ENCODE data around the gene MCM10.
"Not testable (repeated sequence)": the region's sequence is repeated elsewhere in the genome, so short reads cannot be mapped to it uniquely, and the experiment has no call there.

Gene MCM10

GRCh38 chr10:13221572-13221971 is 60.2 kb downstream of the MCM10 start:
- no peak for DNase-seq (ENCODE audit: low read depth in 2 of 2)

GRCh38 chr10:13222151-13222550 is 60.8 kb downstream of the MCM10 start:
- no peak for DNase-seq (ENCODE audit: low read depth in 2 of 2)

- no peak for DNase-seq (ENCODE audit: low read depth in 2 of 2)
Measured at GRCh38 chr10:13222566-13222965, 61.2 kb downstream of the MCM10 start.

GRCh38 chr10:13223241-13223640 is 61.9 kb downstream of the MCM10 start:
- DNase-seq (ENCODE audit: low read depth in 2 of 2), result no peak

DNA sequence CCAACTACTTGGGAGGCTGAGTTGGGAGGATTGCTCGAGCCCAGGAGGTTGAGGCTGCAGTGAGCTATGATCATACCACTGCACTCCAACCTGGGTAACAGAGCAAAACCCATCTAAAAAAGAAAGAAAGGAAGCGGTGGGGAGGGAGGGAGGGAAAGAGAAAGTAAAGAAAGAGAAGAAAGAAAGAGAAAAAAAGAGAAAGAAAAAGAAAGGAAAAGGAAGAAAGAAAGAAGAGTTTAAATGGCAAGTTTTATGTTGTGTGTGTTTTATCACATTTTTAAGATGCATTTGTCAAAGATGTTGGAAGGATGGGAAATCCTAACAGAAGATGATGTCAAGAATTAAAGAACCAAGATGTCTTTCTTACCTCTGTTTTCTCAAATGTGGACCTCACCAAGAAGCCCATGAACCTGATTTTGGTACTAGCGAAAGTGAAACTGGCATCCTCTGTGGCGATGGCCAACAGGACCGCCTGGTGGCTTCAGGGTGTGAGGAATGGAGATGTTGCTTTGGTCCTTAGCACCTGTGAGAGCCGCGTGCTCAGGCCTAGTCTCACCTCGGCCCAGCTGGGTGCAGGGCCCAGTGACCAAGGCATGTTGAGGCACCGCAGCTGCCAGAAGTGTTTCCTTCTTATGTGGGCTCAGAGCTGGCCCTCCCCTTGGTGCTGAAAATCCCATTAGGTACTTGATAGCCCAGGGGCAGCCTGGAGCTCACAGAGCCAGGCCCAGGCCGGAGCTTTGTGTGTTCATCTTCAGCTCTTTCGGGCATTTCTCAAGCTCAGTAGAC is 63.0 kb downstream of the MCM10 start:
- no peak for DNase-seq (ENCODE audit: low read depth in 2 of 2)

DNA sequence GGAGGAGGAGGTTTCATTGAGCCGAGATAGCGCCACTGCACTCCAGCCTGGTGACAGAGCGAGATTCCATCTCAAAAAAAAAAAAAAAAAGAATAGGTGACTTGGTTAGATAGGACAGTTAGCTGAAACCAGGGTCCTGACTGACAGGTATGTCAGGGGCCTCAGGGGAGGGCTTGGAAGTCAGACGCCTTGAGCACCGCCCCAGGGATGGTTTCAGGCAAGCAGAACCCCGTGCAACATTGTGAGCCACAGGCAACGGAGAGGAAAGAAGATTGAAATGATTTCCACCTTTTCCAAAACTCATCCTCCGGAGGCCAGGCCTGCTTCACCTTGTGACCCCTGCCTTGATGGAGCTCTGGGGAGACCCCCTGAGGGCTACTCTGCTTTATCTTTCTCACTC is 64.2 kb downstream of the MCM10 start:
- DNase-seq (ENCODE audit: low read depth in 2 of 2), result no peak

- no peak for DNase-seq (ENCODE audit: low read depth in 2 of 2)
Measured at GRCh38 chr10:13227031-13227430, 65.7 kb downstream of the MCM10 start.

DNA sequence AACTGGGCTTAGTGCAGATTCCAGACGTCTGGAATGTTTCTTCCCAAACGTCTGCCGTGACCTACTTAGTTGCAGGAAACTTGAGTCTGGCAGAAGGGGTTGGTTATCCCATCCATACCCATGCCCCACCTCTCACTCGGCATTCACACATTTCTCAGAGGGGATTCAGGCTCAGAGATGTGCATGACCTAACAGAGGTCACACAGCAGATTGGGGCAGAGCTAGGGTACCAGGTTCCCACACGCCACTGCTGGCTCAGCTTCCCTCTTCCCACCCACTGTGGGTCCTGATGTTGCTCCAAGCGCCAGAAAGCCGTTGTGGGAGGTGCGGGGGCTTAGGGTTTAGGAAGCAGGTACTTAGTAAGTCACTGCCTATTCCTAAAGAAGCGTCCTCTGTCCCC is 69.8 kb downstream of the MCM10 start:
- DNase-seq (ENCODE audit: low read depth in 2 of 2), result no peak

GRCh38 chr10:13231808-13232207 is 70.5 kb downstream of the MCM10 start:
- no peak for DNase-seq (ENCODE audit: low read depth in 2 of 2)

DNA sequence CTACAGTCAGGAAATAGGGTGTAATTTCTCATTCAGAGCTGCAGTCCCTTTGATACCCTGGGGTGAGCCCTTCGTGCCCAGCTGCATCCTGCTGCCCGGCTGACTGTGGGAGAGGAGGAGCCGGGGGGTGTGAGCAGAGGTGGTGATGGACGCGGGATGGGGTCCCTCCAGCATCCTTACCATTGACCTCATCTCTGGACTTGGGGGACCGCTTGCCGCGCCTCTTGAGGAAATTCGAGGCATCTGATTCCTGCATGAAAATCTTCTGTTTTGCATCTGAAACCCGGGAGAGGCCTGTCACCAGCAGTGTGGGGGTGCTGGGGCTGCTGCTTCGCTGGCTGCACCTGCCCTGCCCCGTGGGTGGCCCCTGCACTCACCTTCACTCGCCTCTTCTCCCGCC is 72.0 kb downstream of the MCM10 start:
- no peak for DNase-seq (ENCODE audit: low read depth in 2 of 2)

GRCh38 chr10:13234172-13234571 is 72.8 kb downstream of the MCM10 start, which contains the start of gene UCMA:
UCMA (minus strand) TSS chr10:13234374; CDS start chr10:13234258, 116 bp downstream.
- no peak for DNase-seq (ENCODE audit: low read depth in 2 of 2)

GRCh38 chr10:13234736-13235135 is 73.4 kb downstream of the MCM10 start:
- not testable (repeated sequence) for DNase-seq (ENCODE audit: low read depth in 2 of 2)

DNA sequence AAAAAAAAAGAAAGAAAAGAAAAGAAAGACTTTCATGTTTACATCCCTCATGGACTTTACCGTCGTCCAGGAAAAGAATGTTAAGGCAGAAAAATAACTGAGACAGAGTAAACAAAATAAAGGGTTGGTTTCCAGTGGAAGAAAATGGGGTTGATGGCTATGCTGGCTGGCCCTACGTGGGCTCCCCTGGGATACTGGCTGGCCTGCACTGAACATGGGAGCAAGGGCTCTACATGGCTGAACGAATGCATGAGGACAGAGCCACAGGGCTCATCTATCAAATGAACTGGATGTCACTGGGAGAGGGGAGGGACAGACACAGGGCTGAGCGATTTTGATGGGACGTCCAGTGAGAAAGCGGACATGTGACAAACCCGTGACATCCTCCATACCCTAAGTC is 75.3 kb downstream of the MCM10 start:
- DNase-seq (ENCODE audit: low read depth in 2 of 2), result no peak

GRCh38 chr10:13238271-13239077 is 77.1 kb downstream of the MCM10 start:
- DNase-seq (ENCODE audit: low read depth in 2 of 2), result no peak

- no peak for DNase-seq (ENCODE audit: low read depth in 2 of 2)
Measured at GRCh38 chr10:13239923-13240322, 78.6 kb downstream of the MCM10 start.

GRCh38 chr10:13241613-13242012 is 80.3 kb downstream of the MCM10 start:
- no peak for DNase-seq (ENCODE audit: low read depth in 2 of 2)

GRCh38 chr10:13242260-13242659 is 80.9 kb downstream of the MCM10 start:
- not testable (repeated sequence) for DNase-seq (ENCODE audit: low read depth in 2 of 2)

DNA sequence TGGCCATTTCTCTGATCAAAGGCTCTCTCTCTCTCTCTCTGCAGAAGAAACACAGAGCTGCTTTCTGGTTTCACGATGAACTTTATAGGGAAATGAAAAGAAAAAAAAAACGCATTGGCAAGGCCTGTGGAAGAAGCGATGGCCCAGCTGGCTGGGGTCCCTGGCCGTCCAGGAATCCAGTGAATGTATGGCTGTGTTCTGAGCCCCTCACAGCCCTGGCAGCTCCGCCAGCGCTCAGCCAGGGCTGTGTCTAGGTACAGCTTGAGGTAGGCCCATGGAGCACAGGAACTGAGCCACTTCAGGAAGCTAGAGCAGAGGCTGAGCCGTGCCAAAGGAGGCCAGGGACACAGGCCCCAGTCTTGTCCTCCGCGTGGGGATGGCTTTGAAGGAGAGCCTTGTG is 85.9 kb downstream of the MCM10 start:
- DNase-seq (ENCODE audit: low read depth in 2 of 2), result no peak

GRCh38 chr10:13247784-13248183 is 86.4 kb downstream of the MCM10 start:
- DNase-seq (ENCODE audit: low read depth in 2 of 2), result no peak

GRCh38 chr10:13253726-13254125 is 92.4 kb downstream of the MCM10 start:
- DNase-seq (ENCODE audit: low read depth in 2 of 2), result no peak

- no peak for DNase-seq (ENCODE audit: low read depth in 2 of 2)
Measured at GRCh38 chr10:13256627-13257026, 95.3 kb downstream of the MCM10 start.

- DNase-seq (ENCODE audit: low read depth in 2 of 2), result no peak
Measured at GRCh38 chr10:13257621-13258140, 96.3 kb downstream of the MCM10 start.
